GM21423 (cell line): ENCODE data around the gene SLC34A1.
"Not testable (repeated sequence)": the region's sequence is repeated elsewhere in the genome, so short reads cannot be mapped to it uniquely, and the experiment has no call there.

Experiments used
- ATAC-seq: cut with Tn5 transposase; IDR thresholded peaks from one replicate; pipeline ENCODE4 v1.9.1; 2021; ENCODE audit warnings: mild to moderate bottlenecking, moderate library complexity; ENCODE audit not compliant: unreplicated experiment

The SLC34A1 gene

GRCh38 chr5:177354711-177355110, 29.5 kb upstream of the SLC34A1 start:
- no peak for ATAC-seq

- no peak for ATAC-seq
Observed at GRCh38 chr5:177355162-177355867, 28.9 kb upstream of the SLC34A1 start.

GRCh38 chr5:177355868-177356168, 28.4 kb upstream of the SLC34A1 start:
- no peak for ATAC-seq

GRCh38 chr5:177356746-177357145, 27.5 kb upstream of the SLC34A1 start:
- no peak for ATAC-seq

GRCh38 chr5:177357146-177357458, 27.1 kb upstream of the SLC34A1 start:
- no peak for ATAC-seq

GRCh38 chr5:177357459-177358351, 26.5 kb upstream of the SLC34A1 start, which contains the start of gene RGS14:
Gene RGS14 (plus strand): TSS chr5:177357924. CDS start chr5:177358025, 101 bp downstream.
- peak; percentile 89 for ATAC-seq

GRCh38 chr5:177358370-177358819, 25.8 kb upstream of the SLC34A1 start:
- ATAC-seq: no peak

GRCh38 chr5:177359451-177359851, 24.8 kb upstream of the SLC34A1 start:
- ATAC-seq: no peak

GRCh38 chr5:177359860-177360259, 24.4 kb upstream of the SLC34A1 start:
- ATAC-seq: no peak

GRCh38 chr5:177360740-177361139, 23.5 kb upstream of the SLC34A1 start:
- ATAC-seq: not testable (repeated sequence)

- no peak for ATAC-seq
Observed at GRCh38 chr5:177361418-177362291, 22.6 kb upstream of the SLC34A1 start.

- no peak for ATAC-seq
Observed at GRCh38 chr5:177362292-177362609, 22.0 kb upstream of the SLC34A1 start.

GRCh38 chr5:177362610-177363507, 21.4 kb upstream of the SLC34A1 start:
- no peak for ATAC-seq

GRCh38 chr5:177363565-177363964, 20.7 kb upstream of the SLC34A1 start:
- ATAC-seq: no peak

- ATAC-seq: no peak
Observed at GRCh38 chr5:177364159-177364962, 19.9 kb upstream of the SLC34A1 start.

- ATAC-seq: no peak
Observed at GRCh38 chr5:177365845-177366527, 18.2 kb upstream of the SLC34A1 start.

- no peak for ATAC-seq
Observed at GRCh38 chr5:177366528-177367322, 17.5 kb upstream of the SLC34A1 start.

- no peak for ATAC-seq
Observed at GRCh38 chr5:177367323-177367848, 16.8 kb upstream of the SLC34A1 start.
